HG03442 (cell line): ENCODE results near the gene EIF2S2.
"Not testable (repeated sequence)": the region's sequence is repeated elsewhere in the genome, so short reads cannot be mapped to it uniquely, and the experiment has no call there.

Experiments
- ATAC-seq: cut with Tn5 transposase; IDR thresholded peaks from one replicate; pipeline ENCODE4 v1.9.1; 2021; ENCODE audit warnings: mild to moderate bottlenecking, moderate library complexity; ENCODE audit not compliant: unreplicated experiment

EIF2S2 gene

GRCh38 chr20:34111702-34112599 is at the start of gene EIF2S2:
TSS of gene EIF2S2 (minus strand) at chr20:34112243. CDS start at chr20:34112110, 133 bp downstream.
- peak; percentile 86 for ATAC-seq

GRCh38 chr20:34157697-34158096 is 45.7 kb upstream of the EIF2S2 start:
- ATAC-seq: not testable (repeated sequence)

- no peak for ATAC-seq
Observed at GRCh38 chr20:34155836-34156235, 43.8 kb upstream of the EIF2S2 start.

- ATAC-seq: not testable (repeated sequence)
Observed at GRCh38 chr20:34153169-34153568, 41.1 kb upstream of the EIF2S2 start.

- ATAC-seq: not testable (repeated sequence)
Observed at GRCh38 chr20:34152073-34152472, 40.0 kb upstream of the EIF2S2 start.

GRCh38 chr20:34150306-34151000 is 38.4 kb upstream of the EIF2S2 start:
- no peak for ATAC-seq

- no peak for ATAC-seq
Observed at GRCh38 chr20:34145280-34145819, 33.3 kb upstream of the EIF2S2 start.

GRCh38 chr20:34143951-34144350 is 31.9 kb upstream of the EIF2S2 start:
- no peak for ATAC-seq

- ATAC-seq: no peak
Observed at GRCh38 chr20:34142121-34142520, 30.1 kb upstream of the EIF2S2 start.

- ATAC-seq: no peak
Observed at GRCh38 chr20:34141293-34141692, 29.2 kb upstream of the EIF2S2 start.

GRCh38 chr20:34135525-34136275 is 23.7 kb upstream of the EIF2S2 start:
- ATAC-seq: not testable (repeated sequence)

GRCh38 chr20:34133365-34133860 is 21.4 kb upstream of the EIF2S2 start:
- ATAC-seq: not testable (repeated sequence)

- ATAC-seq: not testable (repeated sequence)
Observed at GRCh38 chr20:34132943-34133342, 20.9 kb upstream of the EIF2S2 start.

GRCh38 chr20:34132491-34132890 is 20.4 kb upstream of the EIF2S2 start:
- ATAC-seq: not testable (repeated sequence)

- no peak for ATAC-seq
Observed at GRCh38 chr20:34131491-34131890, 19.4 kb upstream of the EIF2S2 start.

- ATAC-seq: no peak
Observed at GRCh38 chr20:34129518-34130162, 17.6 kb upstream of the EIF2S2 start.

GRCh38 chr20:34127792-34128191 is 15.7 kb upstream of the EIF2S2 start:
- ATAC-seq: no peak

GRCh38 chr20:34124469-34125249 is 12.6 kb upstream of the EIF2S2 start:
- ATAC-seq: no peak

GRCh38 chr20:34123309-34123708 is 11.3 kb upstream of the EIF2S2 start:
- no peak for ATAC-seq
